Measurements from ENCODE around the gene C2CD5.

C2CD5 gene

GRCh38 chr12:22459838-22460490, 84.4 kb downstream of the C2CD5 start:
- Histone ChIP-seq H3K27ac (ENCODE audit: low read length) (no peak overlapping the region), H3K9me3 (ENCODE audit: insufficient read depth, low read length) (no peaks in the 10 kb centered on the region), H4K20me1 (ENCODE audit: insufficient read depth, low read length) (no peaks in the 10 kb centered on the region), H2AFZ (ENCODE audit: low read depth, low read length) (no peak overlapping the region), H3K27me3 (ENCODE audit: low read depth, low read length) (no peaks in the 10 kb centered on the region), H3K4me2 (ENCODE audit: low read length) (0 out of 2 replicates have a peak overlapping the region, but pooled peaks have one; percentile 0), H3K4me1 (ENCODE audit: low read length) (peaks cover 11% of the 10 kb centered on the region), H3K79me2 (ENCODE audit: low read length) (no peaks in the 10 kb centered on the region), H3K36me3 (replicated peaks; ENCODE audit: low read depth, low read length) (no peaks in the 10 kb centered on the region), H3K9ac (ENCODE audit: low read length) (no peak overlapping the region), H3K4me3 (ENCODE audit: low read length) (no peak overlapping the region)
- TF ChIP-seq CTCF (IDR thresholded peaks at IDR 0.05; ENCODE audit: low read depth, low read length) (peak; percentile 74), EZH2phosphoT487 (IDR thresholded peaks at IDR 0.05; ENCODE audit: low read depth) (no peak)

GRCh38 chr12:22458298-22458937, 85.9 kb downstream of the C2CD5 start:
- Histone ChIP-seq H3K4me1 (ENCODE audit: low read length) (peaks cover 11% of the 10 kb centered on the region), H3K4me2 (ENCODE audit: low read length) (no peak overlapping the region), H4K20me1 (ENCODE audit: insufficient read depth, low read length) (no peaks in the 10 kb centered on the region), H3K9me3 (ENCODE audit: insufficient read depth, low read length) (no peaks in the 10 kb centered on the region), H3K4me3 (ENCODE audit: low read length) (no peak overlapping the region), H3K9ac (ENCODE audit: low read length) (no peak overlapping the region), H3K27me3 (ENCODE audit: low read depth, low read length) (no peaks in the 10 kb centered on the region), H2AFZ (ENCODE audit: low read depth, low read length) (no peak overlapping the region), H3K27ac (ENCODE audit: low read length) (no peak overlapping the region), H3K79me2 (ENCODE audit: low read length) (no peaks in the 10 kb centered on the region), H3K36me3 (replicated peaks; ENCODE audit: low read depth, low read length) (no peaks in the 10 kb centered on the region)
- TF ChIP-seq CTCF (IDR thresholded peaks at IDR 0.05; ENCODE audit: low read depth, low read length) (no peak), EZH2phosphoT487 (IDR thresholded peaks at IDR 0.05; ENCODE audit: low read depth) (no peak)

GRCh38 chr12:22457085-22457484, 87.3 kb downstream of the C2CD5 start:
- no peak overlapping the region for H3K27ac ChIP-seq (ENCODE audit: low read length)
- no peaks in the 10 kb centered on the region for H3K79me2 ChIP-seq (ENCODE audit: low read length)
- H3K36me3 ChIP-seq (replicated peaks; ENCODE audit: low read depth, low read length) = no peaks in the 10 kb centered on the region
- H3K4me3 ChIP-seq (ENCODE audit: low read length) = no peak overlapping the region
- H4K20me1 ChIP-seq (ENCODE audit: insufficient read depth, low read length) = no peaks in the 10 kb centered on the region
- H2AFZ ChIP-seq (ENCODE audit: low read depth, low read length) = no peak overlapping the region
- peaks cover 11% of the 10 kb centered on the region for H3K4me1 ChIP-seq (ENCODE audit: low read length)
- H3K4me2 ChIP-seq (ENCODE audit: low read length) = no peak overlapping the region
- no peaks in the 10 kb centered on the region for H3K27me3 ChIP-seq (ENCODE audit: low read depth, low read length)
- H3K9me3 ChIP-seq (ENCODE audit: insufficient read depth, low read length) = no peaks in the 10 kb centered on the region
- no peak overlapping the region for H3K9ac ChIP-seq (ENCODE audit: low read length)
- TF ChIP-seq CTCF (IDR thresholded peaks at IDR 0.05; ENCODE audit: low read depth, low read length) (no peak), EZH2phosphoT487 (IDR thresholded peaks at IDR 0.05; ENCODE audit: low read depth) (no peak)

GRCh38 chr12:22453511-22453910, 90.8 kb downstream of the C2CD5 start:
- no peak overlapping the region for H3K27ac ChIP-seq (ENCODE audit: low read length)
- no peaks in the 10 kb centered on the region for H3K27me3 ChIP-seq (ENCODE audit: low read depth, low read length)
- H3K4me2 ChIP-seq (ENCODE audit: low read length) = no peak overlapping the region
- no peak overlapping the region for H3K4me3 ChIP-seq (ENCODE audit: low read length)
- H2AFZ ChIP-seq (ENCODE audit: low read depth, low read length) = no peak overlapping the region
- TF ChIP-seq CTCF (IDR thresholded peaks at IDR 0.05; ENCODE audit: low read depth, low read length) (no peak), EZH2phosphoT487 (IDR thresholded peaks at IDR 0.05; ENCODE audit: low read depth) (no peak)
- H3K36me3 ChIP-seq (replicated peaks; ENCODE audit: low read depth, low read length) = no peaks in the 10 kb centered on the region
- H3K79me2 ChIP-seq (ENCODE audit: low read length) = no peaks in the 10 kb centered on the region
- H3K9ac ChIP-seq (ENCODE audit: low read length) = no peak overlapping the region
- H3K9me3 ChIP-seq (ENCODE audit: insufficient read depth, low read length) = no peaks in the 10 kb centered on the region
- H3K4me1 ChIP-seq (ENCODE audit: low read length) = peaks cover 8% of the 10 kb centered on the region
- H4K20me1 ChIP-seq (ENCODE audit: insufficient read depth, low read length) = no peaks in the 10 kb centered on the region

All from OCI-LY3 (cell line).